ENCODE measurements around the gene LTF. TPM values are rescaled to one million over a fixed set of nuclear protein-coding genes. Genes with fewer than 3 reads are reported as not detected.

LTF gene
- total and polyA plus RNA-seq, 2 of the 13 experiments (the other 11 are each of a cell fraction or from before 2014, with no cell fraction given): not detected

DNA sequence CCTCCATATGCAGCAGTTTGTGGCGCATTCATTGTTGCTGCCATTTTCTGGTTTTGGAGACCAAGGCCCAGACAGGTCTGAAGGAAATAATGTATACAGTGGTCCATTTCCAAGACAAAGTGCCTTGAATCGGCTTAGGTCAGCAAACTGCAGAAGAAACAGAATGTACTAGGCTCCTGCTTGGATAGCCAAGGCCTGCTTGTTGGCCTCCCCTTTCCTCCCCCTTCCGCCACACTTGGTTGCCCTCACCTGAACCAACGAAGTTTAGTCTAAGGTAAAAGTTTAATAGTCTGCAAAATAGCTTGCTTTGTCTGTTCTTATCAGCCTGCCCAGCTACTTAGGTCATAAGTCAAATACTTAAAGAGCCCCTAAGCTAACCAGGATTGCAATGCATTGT lies 21.1 kb upstream of the LTF start (continued):
- TF ChIP-seq, protein P1, sequence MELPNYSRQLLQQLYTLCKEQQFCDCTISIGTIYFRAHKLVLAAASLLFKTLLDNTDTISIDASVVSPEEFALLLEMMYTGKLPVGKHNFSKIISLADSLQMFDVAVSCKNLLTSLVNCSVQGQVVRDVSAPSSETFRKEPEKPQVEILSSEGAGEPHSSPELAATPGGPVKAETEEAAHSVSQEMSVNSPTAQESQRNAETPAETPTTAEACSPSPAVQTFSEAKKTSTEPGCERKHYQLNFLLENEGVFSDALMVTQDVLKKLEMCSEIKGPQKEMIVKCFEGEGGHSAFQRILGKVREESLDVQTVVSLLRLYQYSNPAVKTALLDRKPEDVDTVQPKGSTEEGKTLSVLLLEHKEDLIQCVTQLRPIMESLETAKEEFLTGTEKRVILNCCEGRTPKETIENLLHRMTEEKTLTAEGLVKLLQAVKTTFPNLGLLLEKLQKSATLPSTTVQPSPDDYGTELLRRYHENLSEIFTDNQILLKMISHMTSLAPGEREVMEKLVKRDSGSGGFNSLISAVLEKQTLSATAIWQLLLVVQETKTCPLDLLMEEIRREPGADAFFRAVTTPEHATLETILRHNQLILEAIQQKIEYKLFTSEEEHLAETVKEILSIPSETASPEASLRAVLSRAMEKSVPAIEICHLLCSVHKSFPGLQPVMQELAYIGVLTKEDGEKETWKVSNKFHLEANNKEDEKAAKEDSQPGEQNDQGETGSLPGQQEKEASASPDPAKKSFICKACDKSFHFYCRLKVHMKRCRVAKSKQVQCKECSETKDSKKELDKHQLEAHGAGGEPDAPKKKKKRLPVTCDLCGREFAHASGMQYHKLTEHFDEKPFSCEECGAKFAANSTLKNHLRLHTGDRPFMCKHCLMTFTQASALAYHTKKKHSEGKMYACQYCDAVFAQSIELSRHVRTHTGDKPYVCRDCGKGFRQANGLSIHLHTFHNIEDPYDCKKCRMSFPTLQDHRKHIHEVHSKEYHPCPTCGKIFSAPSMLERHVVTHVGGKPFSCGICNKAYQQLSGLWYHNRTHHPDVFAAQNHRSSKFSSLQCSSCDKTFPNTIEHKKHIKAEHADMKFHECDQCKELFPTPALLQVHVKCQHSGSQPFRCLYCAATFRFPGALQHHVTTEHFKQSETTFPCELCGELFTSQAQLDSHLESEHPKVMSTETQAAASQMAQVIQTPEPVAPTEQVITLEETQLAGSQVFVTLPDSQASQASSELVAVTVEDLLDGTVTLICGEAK (IDR thresholded peaks at IDR 0.05): no peak
- TF ChIP-seq, protein P1 (CRISPR knock-in tag; IDR thresholded peaks at IDR 0.05): no peak
- TF ChIP-seq, protein P2, sequence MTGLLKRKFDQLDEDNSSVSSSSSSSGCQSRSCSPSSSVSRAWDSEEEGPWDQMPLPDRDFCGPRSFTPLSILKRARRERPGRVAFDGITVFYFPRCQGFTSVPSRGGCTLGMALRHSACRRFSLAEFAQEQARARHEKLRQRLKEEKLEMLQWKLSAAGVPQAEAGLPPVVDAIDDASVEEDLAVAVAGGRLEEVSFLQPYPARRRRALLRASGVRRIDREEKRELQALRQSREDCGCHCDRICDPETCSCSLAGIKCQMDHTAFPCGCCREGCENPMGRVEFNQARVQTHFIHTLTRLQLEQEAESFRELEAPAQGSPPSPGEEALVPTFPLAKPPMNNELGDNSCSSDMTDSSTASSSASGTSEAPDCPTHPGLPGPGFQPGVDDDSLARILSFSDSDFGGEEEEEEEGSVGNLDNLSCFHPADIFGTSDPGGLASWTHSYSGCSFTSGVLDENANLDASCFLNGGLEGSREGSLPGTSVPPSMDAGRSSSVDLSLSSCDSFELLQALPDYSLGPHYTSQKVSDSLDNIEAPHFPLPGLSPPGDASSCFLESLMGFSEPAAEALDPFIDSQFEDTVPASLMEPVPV (CRISPR knock-in tag; IDR thresholded peaks at IDR 0.05): no peak
- TF ChIP-seq ARNT2 (CRISPR knock-in tag; IDR thresholded peaks at IDR 0.05; ENCODE audit: low read depth): no peak
- no peak for TF ChIP-seq BRD4 (CRISPR knock-in tag; IDR thresholded peaks at IDR 0.05)
- TF ChIP-seq ZNF850 (CRISPR knock-in tag; conservative IDR thresholded peaks at IDR 0.05): no peak
- no peak for TF ChIP-seq HIVEP1 (CRISPR knock-in tag; IDR thresholded peaks at IDR 0.05)
- TF ChIP-seq, protein P3, sequence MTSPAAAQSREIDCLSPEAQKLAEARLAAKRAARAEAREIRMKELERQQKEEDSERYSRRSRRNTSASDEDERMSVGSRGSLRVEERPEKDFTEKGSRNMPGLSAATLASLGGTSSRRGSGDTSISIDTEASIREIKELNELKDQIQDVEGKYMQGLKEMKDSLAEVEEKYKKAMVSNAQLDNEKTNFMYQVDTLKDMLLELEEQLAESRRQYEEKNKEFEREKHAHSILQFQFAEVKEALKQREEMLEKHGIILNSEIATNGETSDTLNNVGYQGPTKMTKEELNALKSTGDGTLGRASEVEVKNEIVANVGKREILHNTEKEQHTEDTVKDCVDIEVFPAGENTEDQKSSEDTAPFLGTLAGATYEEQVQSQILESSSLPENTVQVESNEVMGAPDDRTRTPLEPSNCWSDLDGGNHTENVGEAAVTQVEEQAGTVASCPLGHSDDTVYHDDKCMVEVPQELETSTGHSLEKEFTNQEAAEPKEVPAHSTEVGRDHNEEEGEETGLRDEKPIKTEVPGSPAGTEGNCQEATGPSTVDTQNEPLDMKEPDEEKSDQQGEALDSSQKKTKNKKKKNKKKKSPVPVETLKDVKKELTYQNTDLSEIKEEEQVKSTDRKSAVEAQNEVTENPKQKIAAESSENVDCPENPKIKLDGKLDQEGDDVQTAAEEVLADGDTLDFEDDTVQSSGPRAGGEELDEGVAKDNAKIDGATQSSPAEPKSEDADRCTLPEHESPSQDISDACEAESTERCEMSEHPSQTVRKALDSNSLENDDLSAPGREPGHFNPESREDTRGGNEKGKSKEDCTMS (CRISPR knock-in tag; conservative IDR thresholded peaks at IDR 0.05): no peak
- TF ChIP-seq, protein P4, sequence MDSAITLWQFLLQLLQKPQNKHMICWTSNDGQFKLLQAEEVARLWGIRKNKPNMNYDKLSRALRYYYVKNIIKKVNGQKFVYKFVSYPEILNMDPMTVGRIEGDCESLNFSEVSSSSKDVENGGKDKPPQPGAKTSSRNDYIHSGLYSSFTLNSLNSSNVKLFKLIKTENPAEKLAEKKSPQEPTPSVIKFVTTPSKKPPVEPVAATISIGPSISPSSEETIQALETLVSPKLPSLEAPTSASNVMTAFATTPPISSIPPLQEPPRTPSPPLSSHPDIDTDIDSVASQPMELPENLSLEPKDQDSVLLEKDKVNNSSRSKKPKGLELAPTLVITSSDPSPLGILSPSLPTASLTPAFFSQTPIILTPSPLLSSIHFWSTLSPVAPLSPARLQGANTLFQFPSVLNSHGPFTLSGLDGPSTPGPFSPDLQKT (CRISPR knock-in tag; IDR thresholded peaks at IDR 0.05; ENCODE audit: borderline replicate concordance): no peak
- TF ChIP-seq NFKB2 (CRISPR knock-in tag; IDR thresholded peaks at IDR 0.05; ENCODE audit: borderline replicate concordance): no peak
- no peak for TF ChIP-seq TEAD2 (CRISPR knock-in tag; IDR thresholded peaks at IDR 0.05)
- TF ChIP-seq, protein P5, sequence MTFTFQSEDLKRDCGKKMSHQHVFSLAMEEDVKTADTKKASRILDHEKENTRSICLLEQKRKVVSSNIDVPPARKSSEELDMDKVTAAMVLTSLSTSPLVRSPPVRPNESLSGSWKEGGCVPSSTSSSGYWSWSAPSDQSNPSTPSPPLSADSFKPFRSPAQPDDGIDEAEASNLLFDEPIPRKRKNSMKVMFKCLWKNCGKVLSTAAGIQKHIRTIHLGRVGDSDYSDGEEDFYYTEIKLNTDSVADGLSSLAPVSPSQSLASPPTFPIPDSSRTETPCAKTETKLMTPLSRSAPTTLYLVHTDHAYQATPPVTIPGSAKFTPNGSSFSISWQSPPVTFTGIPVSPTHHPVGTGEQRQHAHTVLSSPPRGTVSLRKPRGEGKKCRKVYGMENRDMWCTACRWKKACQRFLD (CRISPR knock-in tag; IDR thresholded peaks at IDR 0.05; ENCODE audit: borderline replicate concordance): no peak
- TF ChIP-seq, protein P6, sequence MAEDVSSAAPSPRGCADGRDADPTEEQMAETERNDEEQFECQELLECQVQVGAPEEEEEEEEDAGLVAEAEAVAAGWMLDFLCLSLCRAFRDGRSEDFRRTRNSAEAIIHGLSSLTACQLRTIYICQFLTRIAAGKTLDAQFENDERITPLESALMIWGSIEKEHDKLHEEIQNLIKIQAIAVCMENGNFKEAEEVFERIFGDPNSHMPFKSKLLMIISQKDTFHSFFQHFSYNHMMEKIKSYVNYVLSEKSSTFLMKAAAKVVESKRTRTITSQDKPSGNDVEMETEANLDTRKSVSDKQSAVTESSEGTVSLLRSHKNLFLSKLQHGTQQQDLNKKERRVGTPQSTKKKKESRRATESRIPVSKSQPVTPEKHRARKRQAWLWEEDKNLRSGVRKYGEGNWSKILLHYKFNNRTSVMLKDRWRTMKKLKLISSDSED (CRISPR knock-in tag; IDR thresholded peaks at IDR 0.05): no peak

Measured in HepG2 (cell line).